HG03025 (cell line): Measurements from ENCODE around the gene RNF215.
"Not testable (repeated sequence)": the region's sequence is repeated elsewhere in the genome, so short reads cannot be mapped to it uniquely, and the experiment has no call there.

Source experiments
- ATAC-seq: cut with Tn5 transposase; IDR thresholded peaks from one replicate; pipeline ENCODE4 v1.9.1; 2021; ENCODE audit warnings: mild to moderate bottlenecking, moderate library complexity; ENCODE audit not compliant: unreplicated experiment, low FRiP score

RNF215 gene

GRCh38 chr22:30365891-30366290 lies 21.3 kb downstream of the RNF215 start:
- ATAC-seq, result no peak

- ATAC-seq, result no peak
Observed at GRCh38 chr22:30362651-30363281, 24.4 kb downstream of the RNF215 start.

GRCh38 chr22:30361916-30362650 lies 25.1 kb downstream of the RNF215 start:
- no peak for ATAC-seq

- no peak for ATAC-seq
Observed at GRCh38 chr22:30358541-30358940, 28.7 kb downstream of the RNF215 start.

- ATAC-seq, result no peak
Observed at GRCh38 chr22:30357650-30358215, 29.5 kb downstream of the RNF215 start.

- no peak for ATAC-seq
Observed at GRCh38 chr22:30357236-30357570, 30.0 kb downstream of the RNF215 start.

GRCh38 chr22:30356449-30357235 lies 30.6 kb downstream of the RNF215 start, which contains the start of the genes CCDC157 and SF3A1:
TSS of gene CCDC157 (plus strand) at chr22:30357007. CDS start at chr22:30366001, 8,994 bp downstream.
TSS of gene SF3A1 (minus strand) at chr22:30356894. CDS start at chr22:30356792, 102 bp downstream.
- ATAC-seq, result peak; percentile 86

- ATAC-seq, result no peak
Observed at GRCh38 chr22:30354644-30355043, 32.6 kb downstream of the RNF215 start.

- ATAC-seq, result no peak
Observed at GRCh38 chr22:30351226-30351625, 36.0 kb downstream of the RNF215 start.

- ATAC-seq, result no peak
Observed at GRCh38 chr22:30348809-30349208, 38.4 kb downstream of the RNF215 start.

- no peak for ATAC-seq
Observed at GRCh38 chr22:30348404-30348803, 38.8 kb downstream of the RNF215 start.

- ATAC-seq, result no peak
Observed at GRCh38 chr22:30347255-30347892, 39.8 kb downstream of the RNF215 start.

GRCh38 chr22:30344447-30345200 lies 42.6 kb downstream of the RNF215 start:
- ATAC-seq, result no peak

GRCh38 chr22:30340911-30341685 lies 46.1 kb downstream of the RNF215 start:
- ATAC-seq, result no peak

GRCh38 chr22:30338802-30339201 lies 48.4 kb downstream of the RNF215 start:
- no peak for ATAC-seq

- ATAC-seq, result not testable (repeated sequence)
Observed at GRCh38 chr22:30338341-30338740, 48.9 kb downstream of the RNF215 start.

- no peak for ATAC-seq
Observed at GRCh38 chr22:30337461-30337778, 49.8 kb downstream of the RNF215 start.

GRCh38 chr22:30336752-30337460 lies 50.3 kb downstream of the RNF215 start:
- no peak for ATAC-seq

- ATAC-seq, result no peak
Observed at GRCh38 chr22:30335236-30335635, 52.0 kb downstream of the RNF215 start.
